Right lobe of liver (tissue), 4 donors: Measurements from ENCODE around the gene AKR1C3.

Experiments
- CTCF ChIP-seq, 4 donors: fragments of 200-600 bp in 3 of 4; fragments of 450-650 bp in 1 of 4; IDR thresholded peaks; one replicate each; pipeline versions ENCODE4 v1.5.1 to v1.8.0; 2016 to 2022; ENCODE audit warnings: antibody characterized with exemption in 4 of 4, mild to moderate bottlenecking in 2 of 4
- POLR2A ChIP-seq: fragments of 450-650 bp; IDR thresholded peaks from one replicate; pipeline ENCODE4 v1.6.1; 2017; ENCODE audit warnings: antibody characterized with exemption, mild to moderate bottlenecking
- donor health status: DM: no; HTN: no; CAD: no.
- donor health status: DM: no; HTN: no; CAD: no.
- donor health status: DM: no; HTN: yes; CAD: no.

- TF ChIP-seq CTCF (IDR thresholded peaks at IDR 0.05) (no peak), POLR2A (no peak)
These were observed 1.1 kb upstream of the AKR1C3 start for GRCh38 chr10:5092848-5093790.
